ENCODE results near the gene NKD1.

NKD1 gene

DNA sequence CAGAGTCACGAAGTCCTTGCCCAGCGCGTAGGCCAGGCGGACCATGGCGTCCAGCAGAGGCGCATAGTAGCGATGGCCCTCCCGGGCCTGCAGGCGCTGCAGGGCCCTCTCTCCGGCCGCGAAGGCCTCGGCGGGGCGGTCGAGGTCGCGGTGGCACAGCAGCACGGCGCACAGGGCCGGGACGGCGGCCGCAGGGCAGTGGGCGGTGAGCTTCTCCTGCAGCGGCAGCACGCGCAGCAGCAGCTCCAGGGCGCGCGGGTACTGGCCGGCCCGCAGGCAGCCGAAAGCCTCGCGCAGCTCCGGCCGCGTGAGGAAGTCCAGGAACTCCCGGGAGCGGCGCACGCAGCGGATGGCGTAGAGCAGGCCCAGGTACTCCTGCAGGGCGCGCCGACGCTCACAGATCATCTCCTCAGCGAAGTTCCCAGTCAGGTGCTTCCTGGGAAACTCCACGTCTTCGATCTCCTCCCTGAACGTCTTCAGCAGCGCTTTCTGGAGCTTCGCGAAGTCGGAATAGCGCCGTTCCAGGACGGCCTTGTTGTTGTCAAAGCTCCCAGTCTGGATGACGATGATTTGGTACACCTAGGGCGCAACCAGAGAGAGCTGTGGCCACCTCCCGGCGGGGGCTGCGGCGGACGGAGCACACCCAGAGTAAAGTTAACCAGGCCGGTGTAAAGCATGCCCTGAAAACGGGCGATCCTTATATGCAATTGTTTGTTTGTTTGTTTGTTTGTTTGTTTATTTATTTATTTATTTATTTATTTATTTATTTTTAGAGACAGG is 125.5 kb downstream of the NKD1 start:
- DNase-seq (ENCODE audit: low read depth in 2 of 2): no peak

GRCh38 chr16:50674831-50675230 is 126.6 kb downstream of the NKD1 start:
- DNase-seq (ENCODE audit: low read depth in 2 of 2): no peak

GRCh38 chr16:50675686-50676610 is 127.8 kb downstream of the NKD1 start:
- no peak for DNase-seq (ENCODE audit: low read depth in 2 of 2)

DNA sequence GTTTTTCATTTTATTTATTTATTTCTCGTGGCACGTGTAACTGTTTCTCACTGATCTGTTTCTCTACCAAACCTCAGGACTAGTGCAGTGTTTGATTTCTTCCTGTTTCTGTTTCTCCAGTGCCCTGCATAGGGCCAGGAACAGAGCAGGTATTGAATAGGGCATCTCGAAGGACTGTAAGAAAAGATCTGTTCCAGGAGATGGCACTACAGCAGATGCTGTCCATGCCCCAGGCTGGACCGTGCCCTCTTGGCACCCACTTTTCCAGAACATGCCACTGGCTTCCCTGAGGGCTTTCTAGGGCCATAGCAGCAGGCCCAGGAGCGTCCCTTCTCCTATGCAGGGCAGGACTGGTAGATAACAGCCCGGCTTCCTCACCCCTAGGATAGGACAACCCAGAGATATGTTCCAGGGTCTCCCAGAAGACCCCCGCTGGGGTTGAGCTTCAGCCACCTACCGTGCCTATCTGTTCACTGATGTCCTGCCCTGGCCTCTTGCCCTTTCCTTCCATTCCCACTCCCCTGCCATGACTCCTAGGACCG is 128.6 kb downstream of the NKD1 start:
- DNase-seq (ENCODE audit: low read depth in 2 of 2): no peak

DNA sequence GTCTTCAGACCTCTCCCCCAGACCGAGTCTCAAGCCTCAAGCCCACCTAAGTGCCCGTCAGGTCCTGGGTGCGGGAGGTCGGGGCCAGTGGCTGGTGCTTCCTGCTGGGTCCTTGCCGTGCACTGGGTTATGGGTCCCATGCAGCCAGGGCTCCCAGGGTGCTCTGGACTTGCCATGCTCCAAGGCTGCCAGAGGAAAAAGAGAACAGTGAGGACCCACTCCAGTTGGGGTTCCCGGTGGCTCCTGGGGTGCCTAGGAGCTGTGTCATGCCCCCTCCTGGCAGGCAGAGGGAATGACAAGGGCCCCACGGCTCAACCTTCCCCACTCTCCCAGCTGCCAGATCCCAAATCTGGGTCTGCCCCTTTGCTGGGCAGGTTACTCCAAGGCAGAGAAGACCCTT is 129.2 kb downstream of the NKD1 start:
- DNase-seq (ENCODE audit: low read depth in 2 of 2): no peak

DNA sequence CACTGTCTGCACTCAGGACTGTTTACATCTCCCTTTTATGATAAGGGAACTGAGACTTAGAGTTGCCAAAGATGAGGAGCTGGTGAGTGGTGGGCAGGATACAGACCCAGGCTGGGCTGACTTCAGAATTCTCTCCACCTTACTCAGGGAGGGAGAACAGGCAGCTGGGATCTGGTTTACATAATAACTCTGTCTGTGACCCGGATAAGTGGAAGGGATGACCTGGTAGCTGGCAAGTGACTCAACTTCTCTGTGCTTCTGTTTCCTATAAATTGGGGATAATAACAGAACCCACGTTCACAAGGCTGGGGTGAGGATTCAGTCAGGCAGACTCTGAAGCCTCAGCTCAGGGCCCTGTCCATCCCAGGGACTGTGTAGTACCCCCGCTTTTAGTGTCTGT is 130.3 kb downstream of the NKD1 start:
- no peak for DNase-seq (ENCODE audit: low read depth in 2 of 2)

DNA sequence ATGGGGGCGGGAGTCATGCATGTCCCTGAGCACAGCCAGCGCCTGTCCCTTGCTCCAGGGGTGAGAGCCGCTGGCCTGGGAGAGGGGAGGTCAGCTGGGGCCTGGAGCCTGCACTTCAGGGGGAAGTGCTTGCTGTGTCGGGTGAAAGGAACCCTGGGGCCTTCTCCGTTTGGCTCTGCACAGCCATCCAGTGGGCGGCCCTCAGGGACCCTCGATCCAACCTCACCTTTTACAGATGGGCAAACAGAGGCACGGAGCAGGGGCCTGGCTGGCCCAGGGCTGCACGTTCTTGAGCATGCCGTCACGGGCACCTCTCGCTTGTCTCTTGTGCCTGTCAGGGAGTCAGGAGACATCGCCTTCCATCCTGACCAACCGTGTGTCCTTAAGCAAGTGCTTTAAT is 131.1 kb downstream of the NKD1 start:
- DNase-seq (ENCODE audit: low read depth in 2 of 2): no peak

GRCh38 chr16:50679676-50680555 is 131.7 kb downstream of the NKD1 start:
- DNase-seq (ENCODE audit: low read depth in 2 of 2): no peak

- DNase-seq (ENCODE audit: low read depth in 2 of 2): no peak
Measured at GRCh38 chr16:50680556-50680893, 132.3 kb downstream of the NKD1 start.

DNA sequence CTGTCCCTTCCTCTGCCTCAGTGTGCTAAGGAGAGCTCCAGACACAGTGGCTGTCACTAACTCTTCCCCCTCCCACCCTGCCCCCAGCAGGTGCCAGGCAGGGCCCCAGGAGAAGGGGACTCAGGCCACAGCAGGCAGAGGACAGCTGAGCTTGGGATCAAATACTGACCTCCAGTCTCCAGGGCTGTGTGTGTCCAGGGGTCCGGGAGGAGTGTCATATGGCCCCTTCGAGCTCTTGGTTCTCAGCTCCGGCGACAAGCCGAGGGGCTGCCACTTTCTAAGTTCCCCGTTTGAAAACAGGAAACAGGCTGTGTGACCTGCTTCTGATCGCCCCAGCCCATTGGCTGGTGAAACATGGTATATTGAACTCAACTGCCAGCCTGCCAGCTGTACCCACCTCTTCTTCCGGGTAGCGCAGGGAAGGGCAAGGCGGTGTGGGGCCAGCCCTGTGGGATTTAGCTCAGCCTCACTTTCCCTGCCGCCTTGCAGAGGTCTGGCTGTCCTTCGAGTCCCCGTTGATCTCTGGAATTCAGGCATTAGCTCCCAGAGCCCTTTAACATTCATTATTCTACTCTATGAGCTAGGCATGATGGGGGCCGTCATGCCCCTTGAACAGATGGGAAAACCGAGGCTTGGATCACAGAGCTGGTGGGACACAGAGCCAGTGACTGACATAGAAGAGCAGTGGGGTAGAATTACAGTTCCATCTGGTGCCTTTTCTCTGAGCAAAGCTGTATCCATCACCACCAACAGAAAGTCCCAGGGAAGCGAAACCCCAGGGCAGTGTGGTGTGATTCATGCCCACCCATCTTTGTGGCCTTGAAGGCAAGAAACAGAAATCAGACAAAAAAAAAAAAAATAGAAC is 133.1 kb downstream of the NKD1 start, which contains the start of gene SNX20:
Gene SNX20, minus strand, starts transcription at position 292 of the 865 bp plus-strand sequence. CDS start 3,786 bp downstream, outside the sequence.
- DNase-seq (ENCODE audit: low read depth in 2 of 2): peak; percentile 33 to 51

GRCh38 chr16:50683689-50684374 is 135.6 kb downstream of the NKD1 start:
- DNase-seq (ENCODE audit: low read depth in 2 of 2): no peak

- no peak for DNase-seq (ENCODE audit: low read depth in 2 of 2)
Measured at GRCh38 chr16:50684823-50685461, 136.7 kb downstream of the NKD1 start.

- DNase-seq (ENCODE audit: low read depth in 2 of 2): no peak
Measured at GRCh38 chr16:50685462-50686063, 137.4 kb downstream of the NKD1 start.

GRCh38 chr16:50688083-50688482 is 139.9 kb downstream of the NKD1 start:
- no peak for DNase-seq (ENCODE audit: low read depth in 2 of 2)

DNA sequence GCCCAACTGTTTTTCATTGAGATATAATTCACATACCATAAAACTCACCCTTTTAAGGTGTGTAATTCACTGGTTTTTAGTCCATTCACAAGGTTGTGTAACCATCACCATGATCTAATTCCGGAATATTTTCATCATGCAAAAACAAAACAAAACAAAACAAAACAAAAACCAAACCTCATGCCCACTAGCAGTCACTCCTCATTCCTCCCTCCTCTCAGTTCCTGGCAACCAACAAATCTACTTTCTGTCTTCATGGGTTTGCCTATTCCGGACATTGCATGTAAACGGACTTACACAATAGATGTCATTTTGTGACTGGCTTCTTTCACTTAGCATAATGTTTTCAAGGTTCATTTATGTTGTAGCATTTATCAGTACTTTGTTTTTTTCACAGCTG is 140.7 kb downstream of the NKD1 start:
- DNase-seq (ENCODE audit: low read depth in 2 of 2): no peak

- DNase-seq (ENCODE audit: low read depth in 2 of 2): no peak
Measured at GRCh38 chr16:50690177-50690576, 142.0 kb downstream of the NKD1 start.

DNA sequence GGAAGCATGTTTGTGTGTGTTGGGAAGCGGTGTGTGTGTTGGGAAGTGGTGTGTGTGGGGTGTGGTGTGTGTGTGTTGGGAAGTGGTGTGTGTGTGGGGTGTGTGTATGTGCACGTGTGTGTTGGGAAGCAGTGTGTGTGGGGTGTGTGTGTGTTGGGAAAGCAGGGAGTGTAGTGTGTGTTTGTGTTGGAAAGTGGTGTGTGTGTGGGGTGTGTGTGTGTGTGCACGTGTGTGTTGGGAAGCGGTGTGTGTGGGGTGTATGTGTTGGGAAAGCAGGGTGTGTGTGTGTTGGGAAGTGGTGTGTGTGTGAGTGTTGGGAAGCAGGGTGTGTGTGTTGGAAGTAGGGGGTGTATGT is 144.4 kb downstream of the NKD1 start:
- no peak for DNase-seq (ENCODE audit: low read depth in 2 of 2)

DNA sequence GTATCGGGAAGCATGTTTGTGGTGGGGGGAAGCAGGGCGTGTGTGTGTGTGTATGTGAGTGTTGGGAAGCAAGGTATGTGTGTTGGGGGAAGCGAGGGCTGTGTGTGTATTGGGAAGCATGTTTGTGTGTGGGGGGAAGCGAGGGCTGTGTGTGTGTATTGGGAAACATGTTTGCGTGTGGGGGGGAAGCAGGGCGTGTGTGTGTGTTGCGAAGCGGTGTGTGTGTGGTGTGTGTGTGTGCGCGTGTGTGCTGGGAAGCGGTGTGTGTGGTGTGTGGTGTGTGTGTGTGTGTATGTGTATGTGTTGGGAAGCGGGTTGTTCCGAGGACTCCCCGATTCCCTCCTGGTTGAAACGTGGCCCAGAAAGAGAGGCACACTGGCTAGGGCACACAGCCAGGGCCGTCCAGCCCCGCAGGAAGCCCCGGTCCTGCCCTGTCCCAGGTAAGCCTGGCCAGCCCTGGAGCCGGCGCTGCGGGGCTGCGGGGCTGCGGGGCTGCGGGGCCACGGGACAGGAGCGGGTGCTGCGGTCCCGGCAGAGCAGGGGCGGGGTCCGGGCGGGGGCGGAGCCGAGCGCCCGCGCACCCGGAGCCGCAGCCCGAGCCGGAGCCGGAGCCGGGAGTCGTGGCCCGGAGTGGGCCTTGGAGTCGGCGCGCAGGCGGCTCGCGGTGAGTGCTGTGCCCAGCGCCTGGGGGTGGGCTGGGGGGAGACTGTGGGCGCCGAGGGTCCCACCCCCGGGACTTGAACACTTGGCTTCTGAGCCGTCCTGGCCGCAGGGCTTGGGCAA is 145.0 kb downstream of the NKD1 start, which contains the start of gene NOD2:
Gene NOD2, plus strand, starts transcription at position 608 of the 783 bp plus-strand sequence. CDS start 5,890 bp downstream, outside the sequence.
- peak in 1 of 2 donors; percentile 40 for DNase-seq (ENCODE audit: low read depth in 2 of 2)
